ENCODE measurements around the gene POLR2L. TPM values are rescaled to one million over a fixed set of nuclear protein-coding genes. Genes with fewer than 3 reads are reported as not detected.

POLR2L gene
- total RNA-seq, 1 donor from 2014 or later = 142 TPM

GRCh38 chr11:797296-798092, 44.8 kb downstream of the POLR2L start:
- peaks cover 2% of the 10 kb centered on the region for H3K36me3 Mint-ChIP-seq (ENCODE audit: low read depth)
- peaks cover 15% of the 10 kb centered on the region for H3K4me1 Mint-ChIP-seq (ENCODE audit: low read depth)
- H3K9me3 Mint-ChIP-seq (ENCODE audit: low read depth) = no peaks in the 10 kb centered on the region
- no peaks in the 10 kb centered on the region for H3K27me3 Mint-ChIP-seq (ENCODE audit: low read depth)
- TF ChIP-seq, protein P1, sequence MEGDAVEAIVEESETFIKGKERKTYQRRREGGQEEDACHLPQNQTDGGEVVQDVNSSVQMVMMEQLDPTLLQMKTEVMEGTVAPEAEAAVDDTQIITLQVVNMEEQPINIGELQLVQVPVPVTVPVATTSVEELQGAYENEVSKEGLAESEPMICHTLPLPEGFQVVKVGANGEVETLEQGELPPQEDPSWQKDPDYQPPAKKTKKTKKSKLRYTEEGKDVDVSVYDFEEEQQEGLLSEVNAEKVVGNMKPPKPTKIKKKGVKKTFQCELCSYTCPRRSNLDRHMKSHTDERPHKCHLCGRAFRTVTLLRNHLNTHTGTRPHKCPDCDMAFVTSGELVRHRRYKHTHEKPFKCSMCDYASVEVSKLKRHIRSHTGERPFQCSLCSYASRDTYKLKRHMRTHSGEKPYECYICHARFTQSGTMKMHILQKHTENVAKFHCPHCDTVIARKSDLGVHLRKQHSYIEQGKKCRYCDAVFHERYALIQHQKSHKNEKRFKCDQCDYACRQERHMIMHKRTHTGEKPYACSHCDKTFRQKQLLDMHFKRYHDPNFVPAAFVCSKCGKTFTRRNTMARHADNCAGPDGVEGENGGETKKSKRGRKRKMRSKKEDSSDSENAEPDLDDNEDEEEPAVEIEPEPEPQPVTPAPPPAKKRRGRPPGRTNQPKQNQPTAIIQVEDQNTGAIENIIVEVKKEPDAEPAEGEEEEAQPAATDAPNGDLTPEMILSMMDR (IDR thresholded peaks at IDR 0.05) = no peak
- H3K4me3 Mint-ChIP-seq (ENCODE audit: unreplicated experiment) = peak overlapping the region; percentile 84
- peak overlapping the region; percentile 93 for H3K27ac Mint-ChIP-seq (ENCODE audit: unreplicated experiment)
- DNase-seq (ENCODE audit: low spot score) = no peak

DNA sequence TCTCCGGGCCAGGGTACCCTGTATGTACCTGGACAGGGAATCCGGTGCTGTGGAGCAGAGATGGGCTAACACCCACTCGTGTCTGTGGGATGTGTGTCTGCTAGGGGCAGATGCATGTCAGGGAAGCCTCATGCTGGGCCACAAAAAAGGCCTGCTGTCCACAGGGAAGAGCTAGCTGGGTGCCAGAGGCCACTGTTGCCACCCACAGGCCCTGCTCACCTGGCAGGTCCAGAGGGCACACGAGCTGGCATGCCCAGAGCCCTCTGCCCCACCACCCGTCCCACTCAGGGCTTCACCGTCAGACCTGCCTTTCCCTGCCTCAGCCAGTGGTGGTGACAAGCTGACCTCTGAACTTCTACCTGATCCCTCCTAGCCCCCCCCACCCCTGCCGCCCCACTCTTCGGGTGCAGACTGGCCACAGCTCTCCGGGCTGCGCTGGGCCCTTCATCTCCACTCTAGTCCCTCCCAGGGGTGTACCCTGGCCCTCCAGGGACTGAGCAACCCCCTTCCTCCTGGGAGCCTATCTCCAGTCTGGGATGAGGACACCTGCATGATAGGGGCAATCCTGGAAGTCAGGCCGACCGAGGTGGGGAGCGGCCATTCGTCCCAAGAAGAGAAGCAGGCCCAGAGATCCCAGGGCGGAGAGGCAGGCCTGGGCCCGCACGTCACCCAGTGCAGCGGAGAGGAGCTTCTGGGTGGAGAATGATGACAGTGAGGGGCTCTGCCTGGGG, 45.6 kb downstream of the POLR2L start:
- TF ChIP-seq, protein P1 (IDR thresholded peaks at IDR 0.05) = no peak
- H3K4me3 Mint-ChIP-seq (ENCODE audit: unreplicated experiment) = peak overlapping the region; percentile 84
- peaks cover 2% of the 10 kb centered on the region for H3K36me3 Mint-ChIP-seq (ENCODE audit: low read depth)
- H3K9me3 Mint-ChIP-seq (ENCODE audit: low read depth) = no peaks in the 10 kb centered on the region
- DNase-seq (ENCODE audit: low spot score) = no peak
- H3K4me1 Mint-ChIP-seq (ENCODE audit: low read depth) = peaks cover 15% of the 10 kb centered on the region
- H3K27ac Mint-ChIP-seq (ENCODE audit: unreplicated experiment) = peak overlapping the region; percentile 93
- H3K27me3 Mint-ChIP-seq (ENCODE audit: low read depth) = no peaks in the 10 kb centered on the region

DNA sequence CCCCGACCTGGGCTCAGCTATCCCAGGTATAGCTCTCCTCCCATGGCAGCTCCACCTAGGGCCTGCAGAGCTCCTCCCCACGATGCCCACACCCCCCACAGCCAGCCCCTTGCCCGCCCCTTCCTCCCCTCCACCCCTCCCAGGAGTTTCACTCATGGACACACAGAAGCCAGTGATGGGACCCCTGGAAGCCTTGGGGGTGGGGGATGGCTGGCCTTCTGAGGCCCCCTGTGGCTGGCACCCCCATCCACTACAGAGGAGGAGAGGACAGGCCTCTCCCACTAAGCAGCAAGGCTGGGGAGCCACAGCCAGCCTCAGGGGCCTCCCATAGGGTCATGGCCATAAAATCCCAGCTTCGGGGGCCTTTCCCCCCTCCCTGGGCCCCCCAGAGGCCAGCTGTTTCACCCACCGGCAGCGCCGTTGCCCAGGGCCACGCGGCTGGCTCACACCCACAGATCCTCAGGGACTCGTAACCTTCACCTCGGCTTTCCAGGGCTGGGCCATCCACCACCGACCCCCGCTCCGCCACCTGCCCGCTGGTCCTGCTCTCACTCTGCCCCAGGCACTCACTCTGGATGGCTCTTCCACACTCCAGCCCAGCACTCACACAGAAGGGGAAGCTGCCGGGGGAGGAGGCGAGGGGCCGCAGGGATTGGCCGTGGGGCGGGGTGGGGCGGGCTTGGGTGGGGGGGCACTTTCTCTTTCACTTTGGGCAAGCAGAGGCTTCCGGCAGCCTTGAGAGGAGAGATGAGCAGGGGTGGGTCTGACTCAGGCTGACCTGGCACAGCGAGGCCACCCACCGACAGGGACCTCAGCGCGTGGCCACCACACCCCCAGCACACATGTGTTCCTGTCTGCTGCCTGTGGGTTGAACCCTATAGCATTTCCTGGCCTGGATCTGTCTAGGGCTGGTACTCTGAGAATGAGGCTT, 46.4 kb downstream of the POLR2L start:
- Mint-ChIP-seq H3K27ac (ENCODE audit: unreplicated experiment) (peak overlapping the region; percentile 82), H3K36me3 (ENCODE audit: low read depth) (peaks cover 2% of the 10 kb centered on the region), H3K4me1 (ENCODE audit: low read depth) (peaks cover 15% of the 10 kb centered on the region), H3K4me3 (ENCODE audit: unreplicated experiment) (peak overlapping the region; percentile 84), H3K27me3 (ENCODE audit: low read depth) (no peaks in the 10 kb centered on the region), H3K9me3 (ENCODE audit: low read depth) (no peaks in the 10 kb centered on the region)
- no peak for DNase-seq (ENCODE audit: low spot score)
- TF ChIP-seq, protein P1 (IDR thresholded peaks at IDR 0.05) = no peak

- Mint-ChIP-seq H3K36me3 (ENCODE audit: low read depth) (no peaks in the 10 kb centered on the region), H3K27me3 (ENCODE audit: low read depth) (no peaks in the 10 kb centered on the region), H3K27ac (ENCODE audit: unreplicated experiment) (no peak overlapping the region), H3K4me3 (ENCODE audit: unreplicated experiment) (no peak overlapping the region), H3K9me3 (ENCODE audit: low read depth) (no peaks in the 10 kb centered on the region), H3K4me1 (ENCODE audit: low read depth) (peaks cover 15% of the 10 kb centered on the region)
- TF ChIP-seq, protein P1 (IDR thresholded peaks at IDR 0.05) = no peak
- no peak for DNase-seq (ENCODE audit: low spot score)
Observed at GRCh38 chr11:794766-795633, 47.3 kb downstream of the POLR2L start.

Measured in chondrocyte (in vitro differentiated cells).